GM21360 (cell line): ENCODE results near the gene CGA.

Experiments used
- ATAC-seq: cut with Tn5 transposase; IDR thresholded peaks from one replicate; pipeline ENCODE4 v1.9.1; 2021; ENCODE audit warnings: mild to moderate bottlenecking, moderate library complexity; ENCODE audit not compliant: unreplicated experiment

Gene CGA

GRCh38 chr6:87089135-87089534 lies 5.8 kb downstream of the CGA start:
- no peak for ATAC-seq

- peak; percentile 74 for ATAC-seq
These were observed 6.8 kb downstream of the CGA start for GRCh38 chr6:87088076-87088475.

- peak; percentile 60 for ATAC-seq
These were observed 12.7 kb downstream of the CGA start for GRCh38 chr6:87082160-87082721.

- ATAC-seq = peak; percentile 73
These were observed 15.8 kb downstream of the CGA start for GRCh38 chr6:87078983-87079616.

- no peak for ATAC-seq
These were observed 19.7 kb downstream of the CGA start for GRCh38 chr6:87075168-87075567.

- no peak for ATAC-seq
These were observed 20.7 kb downstream of the CGA start for GRCh38 chr6:87074101-87074621.

- no peak for ATAC-seq
These were observed 23.2 kb downstream of the CGA start for GRCh38 chr6:87071683-87072082.

- no peak for ATAC-seq
These were observed 24.2 kb downstream of the CGA start for GRCh38 chr6:87070741-87071140.

- no peak for ATAC-seq
These were observed 26.1 kb downstream of the CGA start for GRCh38 chr6:87068795-87069194.

GRCh38 chr6:87066449-87067333 lies 28.2 kb downstream of the CGA start:
- no peak for ATAC-seq

- ATAC-seq = no peak
These were observed 29.8 kb downstream of the CGA start for GRCh38 chr6:87065117-87065516.

GRCh38 chr6:87059943-87060342 lies 35.0 kb downstream of the CGA start:
- ATAC-seq = no peak

GRCh38 chr6:87054143-87054833 lies 40.6 kb downstream of the CGA start:
- ATAC-seq = no peak

- no peak for ATAC-seq
These were observed 41.6 kb downstream of the CGA start for GRCh38 chr6:87053312-87053711.

- no peak for ATAC-seq
These were observed 45.1 kb downstream of the CGA start for GRCh38 chr6:87049779-87050178.

GRCh38 chr6:87045521-87046075 lies 49.3 kb downstream of the CGA start:
- no peak for ATAC-seq

GRCh38 chr6:87040729-87041128 lies 54.2 kb downstream of the CGA start:
- no peak for ATAC-seq
